GM18867 (cell line): ENCODE data around the gene SMIM9.
"Not testable (repeated sequence)": the region's sequence is repeated elsewhere in the genome, so short reads cannot be mapped to it uniquely, and the experiment has no call there.

Experiments
- ATAC-seq: cut with Tn5 transposase; IDR thresholded peaks from one replicate; pipeline ENCODE4 v1.9.1; 2021; ENCODE audit warnings: mild to moderate bottlenecking, moderate library complexity; ENCODE audit not compliant: unreplicated experiment

The SMIM9 gene

GRCh38 chrX:154816326-154816898 is 18.1 kb downstream of the SMIM9 start:
- not testable (repeated sequence) for ATAC-seq

- ATAC-seq = no peak
Measured at GRCh38 chrX:154815274-154815818, 19.1 kb downstream of the SMIM9 start.

GRCh38 chrX:154813801-154814200 is 20.7 kb downstream of the SMIM9 start:
- no peak for ATAC-seq

GRCh38 chrX:154812341-154813101 is 21.9 kb downstream of the SMIM9 start:
- ATAC-seq = no peak

- no peak for ATAC-seq
Measured at GRCh38 chrX:154809939-154810665, 24.4 kb downstream of the SMIM9 start.

GRCh38 chrX:154806837-154807501 is 27.5 kb downstream of the SMIM9 start:
- no peak for ATAC-seq

- ATAC-seq = no peak
Measured at GRCh38 chrX:154805696-154806091, 28.8 kb downstream of the SMIM9 start.

GRCh38 chrX:154804957-154805695 is 29.3 kb downstream of the SMIM9 start, which contains the start of gene MPP1:
Gene MPP1, minus strand, starts transcription at chrX:154805485. Its CDS starts 112 bp downstream, at chrX:154805373.
- peak; percentile 98 for ATAC-seq

GRCh38 chrX:154804261-154804956 is 30.1 kb downstream of the SMIM9 start:
- ATAC-seq = no peak

GRCh38 chrX:154802947-154803346 is 31.5 kb downstream of the SMIM9 start:
- no peak for ATAC-seq

- ATAC-seq = no peak
Measured at GRCh38 chrX:154800478-154801210, 33.8 kb downstream of the SMIM9 start.

- ATAC-seq = no peak
Measured at GRCh38 chrX:154799556-154800348, 34.7 kb downstream of the SMIM9 start.

- ATAC-seq = no peak
Measured at GRCh38 chrX:154797006-154797405, 37.5 kb downstream of the SMIM9 start.

GRCh38 chrX:154795016-154795415 is 39.4 kb downstream of the SMIM9 start:
- ATAC-seq = no peak

- no peak for ATAC-seq
Measured at GRCh38 chrX:154793084-154793795, 41.2 kb downstream of the SMIM9 start.

GRCh38 chrX:154791939-154792338 is 42.5 kb downstream of the SMIM9 start:
- no peak for ATAC-seq

GRCh38 chrX:154791467-154791866 is 43.0 kb downstream of the SMIM9 start:
- no peak for ATAC-seq

GRCh38 chrX:154785716-154786115 is 48.7 kb downstream of the SMIM9 start:
- no peak for ATAC-seq
